ENCODE measurements around the gene ASPDH.

ASPDH gene

DNA sequence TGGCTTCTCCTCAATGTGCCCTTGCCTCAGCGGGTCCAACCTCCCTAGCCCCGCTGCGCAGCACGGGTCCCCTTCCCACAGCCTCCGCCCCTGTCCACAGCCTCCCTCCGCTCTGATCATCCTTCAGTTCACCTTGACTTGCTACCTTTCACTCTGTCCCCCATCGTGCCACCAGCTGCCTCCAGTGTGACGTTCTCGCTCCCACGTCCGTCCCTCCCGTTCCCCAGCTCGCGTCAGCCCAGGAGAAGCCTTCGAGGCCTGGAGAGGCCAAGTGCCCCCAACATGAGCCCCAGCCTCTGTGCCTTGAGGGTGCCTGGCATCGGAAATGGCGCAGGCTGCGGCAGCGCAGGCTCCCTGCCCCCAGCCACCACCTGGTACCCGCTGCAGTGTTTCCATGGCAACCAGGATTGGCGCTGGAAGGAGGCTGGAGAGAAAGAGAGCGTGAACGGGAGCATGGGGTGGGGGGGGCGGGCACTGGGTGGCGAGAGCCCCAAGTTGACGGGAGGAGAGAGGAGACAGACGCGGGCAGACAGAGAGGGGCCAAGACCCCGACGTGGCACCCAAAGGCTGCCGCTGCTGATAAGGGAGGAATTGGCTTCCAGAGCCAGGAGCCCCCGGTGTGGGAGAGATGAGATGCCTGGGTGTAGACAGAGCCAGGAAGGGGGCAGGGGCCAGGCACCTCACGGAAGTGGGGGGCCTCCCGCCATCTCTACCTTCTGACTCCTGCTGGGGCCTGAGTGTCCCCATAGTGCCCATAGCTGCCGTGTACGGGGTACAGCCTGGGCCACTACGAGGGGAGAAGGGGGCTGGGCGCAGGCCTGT lies 844 bp upstream of the ASPDH start:
- DNase-seq (ENCODE audit: low read depth in 2 of 2), result no peak

DNA sequence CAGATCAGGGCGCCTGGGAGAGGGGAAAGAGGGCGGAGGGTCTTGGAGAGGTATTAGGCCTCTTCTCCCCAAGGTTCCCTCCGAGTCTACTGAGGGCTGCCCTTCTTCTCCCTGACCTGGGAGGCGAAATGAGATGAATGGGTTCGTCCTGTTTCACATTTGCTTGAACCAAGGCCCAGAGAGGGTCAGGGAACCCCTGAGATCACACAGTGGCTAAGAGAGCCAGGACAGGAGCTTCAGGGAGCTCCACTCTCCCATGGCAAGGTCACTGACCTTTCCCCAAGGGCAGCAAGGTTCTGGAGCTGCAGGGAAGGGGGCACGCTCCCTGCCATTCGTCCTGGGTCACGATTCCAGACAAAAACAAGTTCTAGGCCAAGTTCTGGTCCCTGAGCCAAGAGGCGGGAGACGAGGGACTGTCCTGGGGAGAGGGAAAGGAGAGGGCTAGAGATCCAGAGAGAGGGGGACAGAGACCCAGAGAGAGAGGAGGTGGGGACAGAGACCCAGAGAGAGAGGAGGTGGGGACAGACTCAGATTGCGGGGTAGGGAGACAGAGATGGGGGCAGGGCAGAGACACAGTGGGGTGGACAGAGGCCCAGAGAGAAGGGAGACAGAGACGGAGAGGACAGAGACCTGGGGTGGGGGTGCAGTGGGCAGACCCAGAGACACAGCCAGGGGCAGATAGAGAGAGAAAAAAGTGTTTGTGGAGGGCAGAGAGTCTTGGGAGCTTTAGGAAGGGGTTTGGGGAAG lies 541 bp downstream of the ASPDH start:
- DNase-seq (ENCODE audit: low read depth in 2 of 2), result no peak

DNA sequence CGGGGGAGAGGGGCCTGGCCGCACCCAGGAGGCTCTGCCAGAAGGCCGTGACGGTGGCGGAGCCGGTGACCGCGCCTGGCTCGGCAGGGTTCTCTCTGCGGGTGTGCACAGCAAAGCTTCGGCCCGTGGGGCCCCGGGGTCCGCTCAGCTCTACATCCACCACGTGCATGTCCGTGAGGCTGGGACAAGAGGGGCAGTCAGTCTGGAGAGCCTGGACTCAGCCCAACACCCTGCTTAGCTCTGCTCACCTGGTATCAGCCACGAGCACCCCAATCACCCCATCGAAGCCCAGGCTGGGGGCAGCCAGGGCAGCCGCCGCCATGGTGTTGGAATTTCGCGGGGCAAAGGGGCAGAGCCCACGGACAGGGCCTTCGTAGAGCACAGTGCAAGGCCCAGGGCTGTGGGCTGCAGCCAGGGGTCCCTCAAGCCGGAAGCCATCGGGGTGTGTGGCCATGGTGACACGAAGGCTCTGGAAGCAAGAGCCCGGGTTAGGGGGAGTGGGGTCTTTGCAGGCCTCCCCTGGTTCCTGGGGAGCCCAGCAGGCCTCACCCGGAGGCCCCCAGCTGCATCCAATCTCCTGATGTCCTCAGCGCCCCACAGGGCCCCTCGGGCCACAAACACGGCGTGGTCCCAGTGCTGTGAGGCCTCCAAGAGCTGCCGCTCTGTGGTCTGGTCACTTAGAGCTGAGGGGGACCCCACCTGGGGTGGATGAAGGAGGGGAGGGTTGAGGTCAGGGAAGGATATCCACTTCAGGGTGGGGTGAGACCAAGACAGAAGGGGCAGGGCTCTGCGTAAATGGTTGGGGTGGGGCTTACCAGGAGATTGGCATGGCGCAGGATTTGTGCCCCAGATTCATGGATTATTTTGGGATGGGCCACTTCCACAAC lies 1.4 kb downstream of the ASPDH start:
- DNase-seq (ENCODE audit: low read depth in 2 of 2), result no peak

DNA sequence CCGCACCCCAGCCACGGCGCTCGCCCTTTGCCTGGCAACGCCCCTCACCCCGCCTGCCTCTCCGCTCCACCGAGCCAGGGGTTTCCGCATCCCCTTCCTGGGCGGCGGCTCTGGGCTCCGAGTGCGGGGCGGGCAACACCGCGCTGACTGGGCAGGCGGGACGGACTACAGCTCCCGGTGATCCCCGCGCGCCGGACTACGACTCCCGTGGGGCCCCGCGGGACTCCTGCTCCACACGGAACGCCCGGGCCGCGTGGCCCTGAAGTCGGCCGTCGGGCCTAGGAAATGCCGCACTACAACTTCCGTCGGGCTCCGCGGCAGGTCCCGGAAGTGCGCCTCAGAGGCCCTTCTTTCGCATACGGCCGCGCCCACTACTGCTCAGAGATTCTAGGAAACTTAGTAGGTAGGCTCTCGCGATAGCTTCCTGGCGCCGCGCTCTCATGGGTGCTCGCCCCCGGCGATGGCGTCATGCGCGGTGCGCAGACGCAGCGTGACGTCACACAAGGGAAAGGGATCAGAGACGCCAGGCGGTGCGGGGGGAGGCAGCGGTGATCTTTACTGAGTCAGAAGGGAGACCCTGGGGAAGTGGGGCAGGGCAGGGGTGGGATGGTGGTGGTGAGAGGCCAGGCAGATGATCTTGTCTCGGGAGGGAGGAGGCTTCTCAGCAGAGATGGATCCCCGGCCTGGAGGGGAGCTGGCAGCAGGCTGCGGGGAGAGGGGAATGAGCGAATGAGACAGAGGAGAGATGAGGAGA lies 2.5 kb downstream of the ASPDH start, which contains the start of gene JOSD2:
JOSD2 (minus strand) TSS at position 123 of the 754 bp plus-strand sequence. CDS start 760 bp downstream, outside the sequence.
- DNase-seq (ENCODE audit: low read depth in 2 of 2), result peak; percentile 92 to 95

DNA sequence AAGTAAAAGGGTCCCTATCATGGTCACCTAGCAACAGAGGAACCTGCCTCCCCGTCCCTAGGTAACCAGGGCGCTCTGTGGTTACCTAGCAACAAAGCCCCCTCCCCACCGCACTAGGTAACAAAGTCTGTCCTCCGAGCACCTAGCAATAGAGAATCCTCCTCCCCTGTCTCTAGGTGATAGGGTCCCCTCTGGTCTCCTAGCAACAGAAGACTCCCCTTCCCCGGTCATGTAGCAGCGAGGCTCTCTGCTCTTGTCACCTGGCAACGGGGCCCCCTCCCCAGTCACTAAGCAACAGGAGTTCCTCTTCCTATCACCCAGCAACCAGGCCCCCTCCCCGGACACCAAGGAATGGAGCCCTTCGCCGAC lies 3.0 kb downstream of the ASPDH start:
- DNase-seq (ENCODE audit: low read depth in 2 of 2), result no peak

DNA sequence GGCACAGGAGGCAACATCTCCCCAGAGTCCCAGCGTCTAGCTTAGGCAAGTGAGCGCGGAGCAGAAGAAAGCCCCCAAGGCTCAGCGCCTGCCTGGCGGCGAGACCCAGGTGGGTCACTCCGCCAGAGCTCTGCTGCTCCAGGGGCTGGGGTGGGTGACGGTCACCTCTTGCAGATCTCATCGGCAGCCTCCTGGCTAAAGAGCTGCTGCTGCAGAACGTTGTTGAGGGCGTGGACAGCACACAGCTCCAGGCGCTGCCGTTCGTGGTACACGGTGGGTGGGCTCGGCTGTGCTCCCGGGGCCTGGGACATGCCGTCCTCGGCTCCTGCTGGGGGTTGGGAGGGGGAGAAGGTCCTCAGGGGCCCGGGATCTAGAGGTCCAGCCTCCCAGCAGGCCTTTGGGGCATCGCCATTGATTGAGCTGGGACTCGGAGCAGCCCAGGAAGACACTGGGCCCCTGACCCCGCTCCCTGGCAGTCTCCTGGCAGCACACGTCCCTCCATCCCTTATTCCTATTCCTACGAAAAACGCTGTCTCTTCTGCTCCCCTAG lies 3.5 kb downstream of the ASPDH start:
- no peak for DNase-seq (ENCODE audit: low read depth in 2 of 2)

DNA sequence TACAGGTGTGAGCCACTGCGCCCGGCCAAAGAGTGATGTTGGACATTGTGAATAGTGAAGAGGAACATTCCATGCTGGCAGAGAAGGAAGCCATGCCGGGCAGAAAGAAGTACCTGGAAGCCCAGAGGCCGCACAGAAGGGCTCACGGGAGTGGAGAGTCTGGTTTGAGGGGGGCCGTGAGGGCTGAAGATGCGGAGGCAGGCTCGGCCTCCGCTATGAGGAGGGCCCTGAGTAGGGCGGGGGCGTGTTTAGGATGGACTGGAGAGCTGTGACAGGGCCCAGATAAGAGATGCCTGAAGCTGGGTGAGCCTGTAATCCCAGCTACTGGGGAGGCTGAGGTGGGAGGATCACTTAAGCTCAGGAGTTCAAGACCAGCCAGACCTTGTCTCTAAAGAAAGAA lies 4.3 kb downstream of the ASPDH start:
- DNase-seq (ENCODE audit: low read depth in 2 of 2), result no peak

DNA sequence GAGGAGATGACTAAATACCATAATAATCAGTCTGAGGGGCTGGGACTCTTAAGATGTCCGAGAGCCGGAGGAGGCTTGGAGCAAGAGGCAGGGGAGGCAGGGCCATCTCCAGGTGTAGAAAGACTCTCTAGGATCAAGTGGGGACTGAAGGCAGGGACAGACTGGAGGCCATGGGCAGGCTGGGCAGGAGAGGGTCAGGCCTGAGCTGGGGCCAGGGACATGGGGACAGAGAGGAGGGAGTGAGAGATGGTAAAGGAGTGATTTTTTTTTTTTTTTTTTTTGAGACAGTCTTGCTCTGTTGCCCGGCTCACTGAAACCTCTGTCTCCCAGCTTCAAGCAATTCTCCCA lies 4.9 kb downstream of the ASPDH start:
- no peak for DNase-seq (ENCODE audit: low read depth in 2 of 2)

DNA sequence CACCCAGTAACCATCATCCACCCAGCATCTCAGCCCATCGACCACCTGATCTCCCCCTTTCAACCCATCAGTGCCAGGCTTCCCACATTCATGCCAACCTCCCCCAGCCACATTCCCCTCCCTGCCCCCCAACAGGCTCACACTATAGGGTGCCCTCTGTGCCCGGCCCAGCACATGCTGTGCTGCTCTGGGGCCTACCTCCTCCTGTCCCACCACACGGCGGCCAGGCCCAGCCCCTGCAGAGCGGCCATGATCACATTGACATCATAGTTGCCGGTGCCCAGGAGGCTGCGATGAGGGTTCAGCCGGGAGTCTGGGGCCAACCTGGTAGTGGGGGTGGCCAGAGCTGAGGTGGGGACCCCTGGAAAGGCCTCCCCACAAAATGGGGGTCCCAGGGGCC lies 6.3 kb downstream of the ASPDH start:
- no peak for DNase-seq (ENCODE audit: low read depth in 2 of 2)

DNA sequence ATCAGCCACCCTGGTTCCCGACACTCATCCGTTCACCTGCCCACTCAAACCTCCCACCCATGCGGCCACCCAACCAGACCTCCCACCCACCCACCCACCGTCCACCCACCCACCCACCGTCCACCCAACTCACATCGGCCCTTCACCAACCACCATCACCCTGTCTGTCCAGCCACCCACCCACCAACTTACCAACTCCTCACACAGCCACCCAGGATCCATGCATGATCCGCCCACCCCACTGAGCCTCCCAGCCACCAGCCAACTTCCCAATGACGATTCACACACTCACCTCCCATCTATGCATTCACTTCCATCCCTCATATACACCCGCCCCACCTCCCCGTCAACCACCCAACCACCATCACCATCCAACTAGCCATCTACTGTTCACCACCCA lies 7.0 kb downstream of the ASPDH start:
- no peak for DNase-seq (ENCODE audit: low read depth in 2 of 2)

DNA sequence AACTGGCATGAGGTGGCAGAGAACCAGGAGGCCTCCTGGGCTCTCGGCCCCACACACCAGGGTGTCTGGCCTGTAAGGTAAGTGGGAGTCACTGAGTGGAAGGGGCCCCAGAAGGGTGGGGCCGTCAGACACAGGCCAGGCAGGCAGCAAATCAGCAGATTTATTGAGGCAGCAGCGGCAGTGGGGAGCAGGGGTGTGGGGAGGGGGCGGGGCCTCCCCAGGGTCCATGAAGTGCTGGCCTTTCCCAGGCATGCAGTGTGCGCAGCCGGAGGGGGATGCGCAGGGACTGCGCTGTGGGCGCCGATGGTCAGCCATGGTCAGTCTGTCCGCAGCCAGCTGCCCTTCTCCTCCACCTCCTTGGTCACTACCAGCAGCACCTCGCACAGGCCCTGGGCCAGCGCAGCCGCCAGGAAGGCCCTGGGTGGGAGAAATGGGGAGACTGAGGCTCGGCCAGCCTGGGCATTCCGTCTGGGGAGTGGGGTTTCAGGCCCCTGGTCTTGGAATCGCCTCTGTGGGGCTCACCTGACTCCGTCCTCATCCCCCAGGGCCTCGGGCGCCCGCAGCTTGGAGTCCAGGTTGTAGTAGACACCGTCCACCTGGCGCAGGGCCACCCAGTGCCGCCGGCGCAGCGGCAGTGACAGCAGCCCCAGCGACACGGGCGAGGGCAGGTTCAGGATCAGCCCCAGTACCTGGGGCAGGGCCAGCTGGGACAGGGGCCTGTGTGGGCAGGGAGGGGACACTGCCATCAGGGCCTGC lies 7.7 kb downstream of the ASPDH start:
- no peak for DNase-seq (ENCODE audit: low read depth in 2 of 2)

DNA sequence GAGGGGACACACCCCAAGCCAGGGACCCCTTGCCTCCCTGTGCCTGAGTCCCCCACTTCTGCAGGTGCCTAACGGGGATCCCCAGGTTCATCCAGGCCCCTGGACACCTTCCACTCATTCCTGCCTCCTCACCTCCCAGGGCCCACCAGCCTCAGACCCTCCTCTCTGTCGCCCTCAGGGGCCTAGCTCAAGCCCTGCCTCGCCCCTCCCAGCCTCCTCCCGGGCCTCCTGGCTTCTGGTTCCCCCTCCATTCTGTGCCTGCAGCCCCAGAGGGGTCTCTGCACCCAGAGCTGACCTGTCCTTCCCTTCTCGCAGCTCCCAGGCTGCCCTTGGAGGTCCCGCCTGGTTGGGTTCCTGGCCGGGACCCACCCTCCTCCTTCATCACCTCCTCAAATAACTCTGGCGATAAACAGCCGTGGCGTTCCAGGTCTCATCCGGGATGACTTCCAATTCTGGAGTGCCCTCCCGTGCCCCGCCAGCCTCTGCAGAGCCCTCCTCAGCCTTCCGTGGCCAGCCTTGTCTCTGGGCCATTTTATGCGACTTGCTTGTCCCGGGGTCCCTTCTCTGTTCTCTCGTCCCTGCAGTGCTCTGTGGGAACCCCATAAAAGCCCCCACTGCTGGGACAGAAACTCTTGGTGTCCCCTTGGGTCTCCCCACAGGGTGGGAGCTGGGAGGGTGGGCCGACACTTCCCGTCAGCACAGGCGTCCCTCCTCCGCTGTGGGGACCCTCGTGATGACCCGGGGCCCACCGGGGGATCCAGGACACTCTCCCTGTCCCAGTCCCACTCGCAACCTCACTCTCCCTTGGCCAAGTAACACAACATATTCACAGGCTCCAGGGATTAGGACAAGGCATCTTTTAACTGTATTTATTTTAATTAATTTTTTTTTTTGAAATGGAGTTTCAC lies 11.9 kb downstream of the ASPDH start:
- DNase-seq (ENCODE audit: low read depth in 2 of 2), result no peak

DNA sequence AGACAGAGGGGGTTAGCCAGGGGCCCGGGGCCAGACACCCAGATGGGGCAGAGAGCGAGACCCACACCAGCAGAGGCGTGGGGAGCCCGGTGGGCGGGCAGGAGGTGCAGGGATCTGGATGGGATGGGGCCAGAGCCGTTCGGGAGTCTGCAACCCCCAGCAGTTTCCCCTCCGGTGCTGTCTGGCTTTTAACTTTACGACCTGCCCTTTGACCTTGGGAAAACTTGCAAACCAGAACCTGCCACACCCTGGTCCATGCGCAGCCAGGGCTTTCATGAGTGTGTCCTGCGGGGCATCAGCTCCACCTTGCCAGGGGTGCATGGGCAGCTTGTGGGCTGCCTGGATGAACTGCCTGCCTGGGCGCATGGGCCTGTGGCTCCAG lies 12.5 kb downstream of the ASPDH start:
- DNase-seq (ENCODE audit: low read depth in 2 of 2), result no peak

DNA sequence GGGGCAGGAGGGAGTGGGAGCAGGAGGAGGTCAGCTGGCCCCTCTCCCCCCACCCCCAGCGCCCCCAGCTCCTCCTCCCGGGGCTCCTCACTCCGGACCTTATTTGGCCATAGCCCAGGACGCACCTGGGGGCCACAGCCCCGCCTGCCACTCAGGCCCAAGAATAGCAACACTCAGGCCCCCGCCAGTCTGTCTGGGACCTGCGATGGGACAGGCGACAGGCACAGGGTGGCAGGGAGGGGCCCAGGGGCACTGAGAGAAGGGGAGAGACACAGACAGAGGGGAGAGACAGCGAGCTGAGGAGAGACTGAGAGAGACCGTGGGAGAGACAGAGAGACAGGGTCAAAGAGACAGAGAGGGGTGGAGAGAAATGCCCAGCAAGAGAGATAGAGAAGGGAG lies 13.0 kb downstream of the ASPDH start:
- no peak for DNase-seq (ENCODE audit: low read depth in 2 of 2)

DNA sequence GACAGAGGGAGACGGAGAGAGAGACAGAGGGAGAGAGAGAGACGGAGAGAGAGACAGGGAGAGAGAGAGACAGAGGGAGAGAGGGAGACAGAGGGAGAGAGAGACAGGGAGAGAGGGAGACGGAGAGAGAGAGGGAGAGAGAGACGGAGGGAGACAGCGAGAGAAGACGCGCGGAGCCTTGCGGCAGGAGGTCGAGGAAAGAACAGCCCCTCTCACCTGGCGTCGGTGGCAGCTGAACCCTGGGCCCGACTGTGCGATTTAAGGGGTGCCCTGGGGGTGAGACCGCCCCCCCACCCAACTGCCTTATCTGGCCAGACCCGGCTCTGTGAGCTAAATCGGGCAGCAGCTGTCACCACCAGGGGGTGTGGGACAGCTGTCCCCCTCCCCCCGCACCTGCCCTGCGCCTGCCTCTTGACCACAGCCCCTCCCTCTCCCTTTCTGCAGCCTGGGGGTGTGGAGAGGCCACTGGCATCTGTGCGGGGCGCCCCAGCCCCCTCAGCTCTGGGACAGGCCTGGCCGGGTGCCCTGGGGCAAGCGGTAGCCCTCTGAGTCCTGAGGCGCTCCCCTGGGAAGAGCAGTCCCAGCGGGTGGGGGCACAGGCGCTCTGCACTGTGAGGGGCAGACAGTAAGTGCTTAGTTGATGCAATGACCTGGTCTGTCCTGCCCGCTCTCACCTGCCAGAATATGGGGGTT lies 13.5 kb downstream of the ASPDH start:
- DNase-seq (ENCODE audit: low read depth in 2 of 2), result no peak

DNA sequence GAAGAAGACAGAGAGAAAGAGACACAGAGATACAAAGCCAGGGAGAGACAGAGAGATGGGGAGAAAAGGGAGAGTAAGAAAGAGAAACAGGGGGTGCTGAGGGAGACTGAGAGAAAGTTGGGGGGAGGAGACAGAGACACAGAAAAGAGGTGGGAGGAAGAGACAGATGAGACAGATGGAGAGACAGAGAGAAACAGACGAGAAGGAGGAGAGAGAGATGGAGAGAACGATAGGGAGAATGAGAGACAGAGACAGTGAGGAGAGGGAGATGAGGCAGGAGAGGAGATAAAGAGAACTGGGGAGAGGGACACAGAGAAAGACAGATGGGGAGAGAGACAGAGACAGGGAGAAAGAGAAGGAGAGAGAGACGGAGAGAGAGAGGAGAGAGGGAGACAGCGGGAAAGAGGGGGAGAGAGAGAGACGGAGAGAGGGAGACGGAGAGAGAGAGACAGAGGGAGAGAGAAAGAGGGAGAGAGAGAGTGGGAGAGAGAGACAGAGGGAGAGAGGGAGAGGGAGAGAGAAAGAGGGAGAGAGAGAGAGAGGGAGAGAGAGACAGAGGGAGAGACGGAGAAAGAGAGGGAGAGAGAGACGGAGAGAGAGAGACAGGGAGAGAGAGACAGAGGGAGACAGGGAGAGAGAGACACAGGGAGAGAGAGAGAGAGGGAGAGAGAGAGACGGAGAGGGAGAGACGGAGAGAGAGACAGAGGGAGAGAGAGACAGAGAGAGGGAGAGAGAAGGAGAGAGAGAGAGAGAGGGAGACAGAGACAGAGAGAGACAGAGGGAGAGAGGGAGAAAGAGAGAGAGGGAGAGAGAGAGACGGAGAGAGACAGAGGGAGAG lies 15.3 kb downstream of the ASPDH start:
- no peak for DNase-seq (ENCODE audit: low read depth in 2 of 2)

DNA sequence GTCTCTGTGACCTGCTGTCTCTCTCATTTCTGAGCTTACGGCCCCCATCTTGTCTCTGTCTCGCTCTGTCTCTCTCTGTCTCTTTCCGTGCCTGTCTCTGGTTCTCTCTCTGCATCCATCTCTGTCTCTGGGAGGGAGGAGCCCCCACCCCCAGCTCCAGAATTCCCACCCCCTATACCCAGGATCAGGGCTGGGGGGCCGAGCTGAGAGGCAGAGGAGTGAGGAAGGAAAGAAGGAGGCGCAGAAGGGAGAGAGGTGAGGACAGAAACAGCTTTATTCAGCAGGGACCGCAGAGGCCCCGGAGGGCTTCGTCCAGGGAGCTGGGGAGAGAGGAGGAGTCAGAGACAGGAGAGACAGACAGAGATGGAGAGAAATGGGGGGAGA lies 16.7 kb downstream of the ASPDH start:
- no peak for DNase-seq (ENCODE audit: low read depth in 2 of 2)

Measured in activated CD4-positive, alpha-beta T cell treated with anti-CD3 and anti-CD28 coated beads for 24 hours (primary cell).